Measurements from ENCODE around the gene PROM2. TPM values are rescaled to one million over a fixed set of nuclear protein-coding genes. Genes with fewer than 3 reads are reported as not detected.

PROM2 gene
- polyA plus RNA-seq, 1 donor (not counting 4 experiments of a cell fraction or from before 2014, with no cell fraction given) = 11.4 TPM

DNA sequence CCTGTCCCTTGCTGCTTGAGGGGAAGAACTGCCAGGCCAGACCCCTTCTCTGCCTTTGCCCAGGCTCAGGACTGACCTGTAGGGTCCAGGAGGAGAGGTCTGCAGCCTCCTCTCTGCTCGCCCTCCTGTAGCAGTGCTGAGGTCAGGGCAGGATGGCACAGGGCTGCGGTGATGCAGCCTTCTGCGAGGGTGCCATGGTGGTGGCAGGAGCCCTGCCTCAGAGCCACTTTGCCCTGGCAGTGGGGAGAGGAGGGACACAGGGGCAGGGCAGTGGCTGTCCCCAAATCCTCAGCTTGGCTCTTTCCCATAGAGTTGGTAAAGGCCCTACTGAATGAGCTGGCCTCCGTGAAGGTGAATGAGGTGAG, 884 bp downstream of the PROM2 start:
- H3K4me2 ChIP-seq (ENCODE audit: control insufficient read depth, extremely low read depth, insufficient read depth, low read depth, low read length) = peak overlapping the region; percentile 85
- H3K9ac ChIP-seq (ENCODE audit: control insufficient read depth, extremely low read depth, insufficient read depth, low read length) = peak overlapping the region; percentile 69
- dilution Hi-C loops (cut with MboI; ENCODE audit: extremely low pct_ligation_motif_present, low sequenced_read_pairs) = no loop called here
- H3K9me1 ChIP-seq (ENCODE audit: control insufficient read depth, extremely low read depth, insufficient read depth, low read length) = no peaks in the 10 kb centered on the region
- peak overlapping the region; percentile 49 to 64 (median 60) for H3K4me3 ChIP-seq (ENCODE audit: control insufficient read depth in 2 of 3, extremely low read depth in 1 of 3, insufficient read depth in 2 of 3, low read depth in 1 of 3, low read length in 3 of 3)
- peaks cover 50% of the 10 kb centered on the region for H3K4me1 ChIP-seq (ENCODE audit: control insufficient read depth, extremely low read depth, insufficient read depth, low read length)
- no peaks in the 10 kb centered on the region for H4K20me1 ChIP-seq (ENCODE audit: control insufficient read depth, extremely low read depth, insufficient read depth, low read length)
- peak overlapping the region; percentile 70 for H3K27ac ChIP-seq (ENCODE audit: control insufficient read depth, insufficient read depth, low read length)
- peak overlapping the region; percentile 7 for H2AFZ ChIP-seq (ENCODE audit: control insufficient read depth, low read length)
- DNase-seq (ENCODE audit: low read depth, low spot score) (no peak), FAIRE-seq (no peak)
- H3K9me3 ChIP-seq (ENCODE audit: control insufficient read depth, low read depth, low read length) = no peaks in the 10 kb centered on the region
- no peak for TF ChIP-seq CTCF (optimal IDR thresholded peaks at IDR 0.05 in 1 of 3, IDR thresholded peaks at IDR 0.05 in 1 of 3, conservative IDR thresholded peaks at IDR 0.05 in 1 of 3; ENCODE audit: extremely low read depth in 1 of 3, insufficient read depth in 2 of 3, low read length in 3 of 3)
- TF ChIP-seq EZH2 (IDR thresholded peaks at IDR 0.05; ENCODE audit: low read length) = no peak
- H3K36me3 ChIP-seq (ENCODE audit: control insufficient read depth in 2 of 2, extremely low read depth in 1 of 2, insufficient read depth in 2 of 2, low read length in 2 of 2) = peaks cover 3 to 9% of the 10 kb centered on the region in 2 experiments
- no peaks in the 10 kb centered on the region for H3K27me3 ChIP-seq (ENCODE audit: control insufficient read depth, extremely low read depth, insufficient read depth, low read length)
- H3K79me2 ChIP-seq (ENCODE audit: control insufficient read depth, insufficient read depth, low read length) = peaks cover 16% of the 10 kb centered on the region

GRCh38 chr2:95275601-95276243, 1.5 kb downstream of the PROM2 start:
- Histone ChIP-seq H3K4me3 (ENCODE audit: control insufficient read depth in 2 of 3, extremely low read depth in 1 of 3, insufficient read depth in 2 of 3, low read depth in 1 of 3, low read length in 3 of 3) (peak overlapping the region; percentile 49 to 64 (median 60)), H3K79me2 (ENCODE audit: control insufficient read depth, insufficient read depth, low read length) (peaks cover 16% of the 10 kb centered on the region), H3K27me3 (ENCODE audit: control insufficient read depth, extremely low read depth, insufficient read depth, low read length) (no peaks in the 10 kb centered on the region), H4K20me1 (ENCODE audit: control insufficient read depth, extremely low read depth, insufficient read depth, low read length) (no peaks in the 10 kb centered on the region), H3K9me1 (ENCODE audit: control insufficient read depth, extremely low read depth, insufficient read depth, low read length) (no peaks in the 10 kb centered on the region), H2AFZ (ENCODE audit: control insufficient read depth, low read length) (peak overlapping the region; percentile 60), H3K36me3 (ENCODE audit: control insufficient read depth in 2 of 2, extremely low read depth in 1 of 2, insufficient read depth in 2 of 2, low read length in 2 of 2) (peaks cover 6 to 14% of the 10 kb centered on the region in 2 experiments), H3K4me2 (ENCODE audit: control insufficient read depth, extremely low read depth, insufficient read depth, low read depth, low read length) (peak overlapping the region; percentile 85), H3K27ac (ENCODE audit: control insufficient read depth, insufficient read depth, low read length) (peak overlapping the region; percentile 70), H3K9me3 (ENCODE audit: control insufficient read depth, low read depth, low read length) (no peaks in the 10 kb centered on the region), H3K4me1 (ENCODE audit: control insufficient read depth, extremely low read depth, insufficient read depth, low read length) (peaks cover 50% of the 10 kb centered on the region), H3K9ac (ENCODE audit: control insufficient read depth, extremely low read depth, insufficient read depth, low read length) (peak overlapping the region; percentile 69)
- dilution Hi-C loops (cut with MboI; ENCODE audit: extremely low pct_ligation_motif_present, low sequenced_read_pairs) = no loop called here
- no peak for DNase-seq (ENCODE audit: low read depth, low spot score)
- TF ChIP-seq CTCF (optimal IDR thresholded peaks at IDR 0.05 in 1 of 3, IDR thresholded peaks at IDR 0.05 in 1 of 3, conservative IDR thresholded peaks at IDR 0.05 in 1 of 3; ENCODE audit: extremely low read depth in 1 of 3, insufficient read depth in 2 of 3, low read length in 3 of 3) = no peak
- no peak for TF ChIP-seq EZH2 (IDR thresholded peaks at IDR 0.05; ENCODE audit: low read length)
- FAIRE-seq = peak; percentile 71

Data from keratinocyte (primary cell).